GM21447 (cell line): ENCODE results near the gene OR10H5.
"Not testable (repeated sequence)": the region's sequence is repeated elsewhere in the genome, so short reads cannot be mapped to it uniquely, and the experiment has no call there.

Source experiments
- ATAC-seq: cut with Tn5 transposase; IDR thresholded peaks from one replicate; pipeline ENCODE4 v1.9.1; 2021; ENCODE audit not compliant: unreplicated experiment

Gene OR10H5

GRCh38 chr19:15787611-15788155, at the start of gene OR10H5:
OR10H5 (plus strand) TSS chr19:15787661; CDS start chr19:15794049, 6,388 bp downstream.
- no peak for ATAC-seq

- no peak for ATAC-seq
Observed at GRCh38 chr19:15737722-15738121, 49.7 kb upstream of the OR10H5 start, which contains the start of gene OR10H3. OR10H3 (plus strand) TSS chr19:15737985; CDS start chr19:15741393, 3,408 bp downstream.

- no peak for ATAC-seq
Observed at GRCh38 chr19:15740785-15741184, 46.7 kb upstream of the OR10H5 start.

GRCh38 chr19:15748239-15748638, 39.2 kb upstream of the OR10H5 start:
- ATAC-seq = no peak

- ATAC-seq = no peak
Observed at GRCh38 chr19:15758379-15758778, 29.1 kb upstream of the OR10H5 start.

GRCh38 chr19:15759962-15760565, 27.4 kb upstream of the OR10H5 start:
- ATAC-seq = no peak

GRCh38 chr19:15769586-15769985, 17.9 kb upstream of the OR10H5 start:
- no peak for ATAC-seq

GRCh38 chr19:15774159-15774558, 13.3 kb upstream of the OR10H5 start:
- not testable (repeated sequence) for ATAC-seq

- no peak for ATAC-seq
Observed at GRCh38 chr19:15775249-15775648, 12.2 kb upstream of the OR10H5 start.

GRCh38 chr19:15776264-15776663, 11.2 kb upstream of the OR10H5 start:
- ATAC-seq = no peak

- ATAC-seq = no peak
Observed at GRCh38 chr19:15776991-15777970, 10.2 kb upstream of the OR10H5 start.

GRCh38 chr19:15779756-15780476, 7.5 kb upstream of the OR10H5 start:
- ATAC-seq = no peak

- ATAC-seq = no peak
Observed at GRCh38 chr19:15780610-15781418, 6.6 kb upstream of the OR10H5 start.

GRCh38 chr19:15781661-15782060, 5.8 kb upstream of the OR10H5 start:
- no peak for ATAC-seq

- no peak for ATAC-seq
Observed at GRCh38 chr19:15782211-15782610, 5.2 kb upstream of the OR10H5 start.

GRCh38 chr19:15782896-15783295, 4.6 kb upstream of the OR10H5 start:
- ATAC-seq = not testable (repeated sequence)

GRCh38 chr19:15788594-15789270, 1.3 kb downstream of the OR10H5 start:
- no peak for ATAC-seq

- no peak for ATAC-seq
Observed at GRCh38 chr19:15790096-15790495, 2.6 kb downstream of the OR10H5 start.

- ATAC-seq = not testable (repeated sequence)
Observed at GRCh38 chr19:15794279-15794678, 6.8 kb downstream of the OR10H5 start.

GRCh38 chr19:15810335-15810734, 22.9 kb downstream of the OR10H5 start:
- ATAC-seq = no peak
